ENCODE data around the gene CHD6. TPM values are rescaled to one million over a fixed set of nuclear protein-coding genes. Genes with fewer than 3 reads are reported as not detected.

Gene CHD6
- total RNA-seq, 2 experiments from 2014 or later = 25.2 to 29.6 TPM

- H3K4me1 Mint-ChIP-seq (ENCODE audit: low read depth) = peaks cover 11% of the 10 kb centered on the region
- CTCF ChIA-PET = no interaction called here
- POLR2A ChIA-PET = no interaction called here
- intact Hi-C loops (cut with micrococcal nuclease) = no loop called here
- no peak for DNase-seq
- no peak overlapping the region for H3K4me3 Mint-ChIP-seq
- H3K36me3 Mint-ChIP-seq = peaks cover 32% of the 10 kb centered on the region
- H3K27me3 Mint-ChIP-seq = no peaks in the 10 kb centered on the region
- no peak overlapping the region for H3K27ac Mint-ChIP-seq
- H3K9me3 Mint-ChIP-seq = no peaks in the 10 kb centered on the region
Observed at GRCh38 chr20:41412324-41413120, 205.7 kb downstream of the CHD6 start.

DNA sequence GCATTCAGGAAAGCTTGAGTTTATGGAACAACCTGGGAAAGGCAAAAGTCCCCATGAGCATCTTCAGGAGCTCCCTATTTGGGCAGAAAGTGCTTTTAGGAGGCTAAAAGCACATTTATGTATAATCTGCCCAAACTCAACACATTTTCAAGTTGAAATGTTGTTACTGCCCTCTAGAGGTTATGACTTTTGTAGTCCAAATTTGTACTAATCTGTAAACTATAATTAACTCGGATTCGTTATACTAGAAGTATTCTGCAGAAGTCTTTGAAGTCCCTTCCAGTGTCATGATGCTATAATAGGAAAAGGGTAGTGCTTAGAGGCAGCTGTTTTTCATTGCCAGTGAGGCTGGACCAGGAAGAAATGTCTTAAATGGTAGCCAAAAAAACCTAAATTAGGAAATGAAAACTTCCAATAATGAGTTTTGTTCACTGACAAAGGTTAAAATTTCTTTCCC, 206.8 kb downstream of the CHD6 start:
- Mint-ChIP-seq H3K4me1 (ENCODE audit: low read depth) (peaks cover 11% of the 10 kb centered on the region), H3K4me3 (no peak overlapping the region), H3K27me3 (no peaks in the 10 kb centered on the region), H3K27ac (no peak overlapping the region), H3K36me3 (peaks cover 35% of the 10 kb centered on the region), H3K9me3 (no peaks in the 10 kb centered on the region)
- ChIA-PET POLR2A (no interaction called here), CTCF (interaction anchor here (1.5 kb wide), 1 partner anchor 12 kb away, joined by 3 read pairs; no protein-coding TSS in a partner anchor)
- DNase-seq = no peak
- intact Hi-C loops (cut with micrococcal nuclease) = no loop called here

- CTCF ChIA-PET = interaction anchor here (1.2 kb wide), 1 partner anchor 69 kb away, joined by 3 read pairs; no protein-coding TSS in a partner anchor
- no peak overlapping the region for H3K4me3 Mint-ChIP-seq
Observed at GRCh38 chr20:41408986-41409385, 209.2 kb downstream of the CHD6 start.

DNA sequence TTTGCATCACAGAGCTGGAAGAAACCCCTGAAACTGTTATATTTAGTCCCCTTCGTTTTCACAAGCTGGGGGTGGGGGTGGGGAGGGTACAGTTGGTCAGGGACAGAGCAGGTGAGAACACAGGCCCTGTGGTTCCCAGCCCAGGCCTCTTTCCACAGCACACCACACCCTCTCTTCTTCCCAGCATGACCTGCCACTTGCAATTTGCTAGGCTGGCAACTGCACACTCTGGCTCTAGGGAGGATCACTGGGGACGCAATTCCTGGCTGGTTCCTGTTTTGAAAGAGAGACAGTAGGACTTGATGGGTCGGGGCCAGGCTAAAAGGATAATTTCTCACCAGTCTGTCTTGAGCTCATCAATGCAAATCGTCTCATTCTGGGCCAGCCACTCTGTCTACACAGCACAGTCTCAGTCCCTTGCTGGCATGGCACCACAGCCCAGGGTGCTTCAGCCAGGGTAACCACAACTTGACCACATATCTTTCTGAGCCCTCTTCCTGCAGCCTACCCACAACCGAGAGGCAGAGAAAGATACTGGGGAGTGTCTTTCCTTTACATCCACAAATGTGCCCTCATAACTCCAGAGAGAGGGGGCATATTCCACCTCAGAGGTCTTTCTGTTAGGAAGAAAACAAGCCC, 209.9 kb downstream of the CHD6 start:
- Mint-ChIP-seq H3K9me3 (no peaks in the 10 kb centered on the region), H3K36me3 (peaks cover 25% of the 10 kb centered on the region), H3K27me3 (no peaks in the 10 kb centered on the region), H3K27ac (no peak overlapping the region), H3K4me3 (no peak overlapping the region), H3K4me1 (ENCODE audit: low read depth) (peaks cover 11% of the 10 kb centered on the region)
- no peak for DNase-seq
- POLR2A ChIA-PET = no interaction called here
- intact Hi-C loops (cut with micrococcal nuclease) = no loop called here
- CTCF ChIA-PET = interaction anchor here (1.2 kb wide), 1 partner anchor 69 kb away, joined by 3 read pairs; no protein-coding TSS in a partner anchor

More at GRCh38 chr20:41408986-41409385, 209.2 kb downstream of the CHD6 start:
- Mint-ChIP-seq H3K27ac (no peak overlapping the region), H3K9me3 (no peaks in the 10 kb centered on the region), H3K4me1 (ENCODE audit: low read depth) (peaks cover 11% of the 10 kb centered on the region), H3K27me3 (no peaks in the 10 kb centered on the region), H3K36me3 (peaks cover 27% of the 10 kb centered on the region)
- POLR2A ChIA-PET = no interaction called here
- intact Hi-C loops (cut with micrococcal nuclease) = no loop called here
- DNase-seq = no peak

DNA sequence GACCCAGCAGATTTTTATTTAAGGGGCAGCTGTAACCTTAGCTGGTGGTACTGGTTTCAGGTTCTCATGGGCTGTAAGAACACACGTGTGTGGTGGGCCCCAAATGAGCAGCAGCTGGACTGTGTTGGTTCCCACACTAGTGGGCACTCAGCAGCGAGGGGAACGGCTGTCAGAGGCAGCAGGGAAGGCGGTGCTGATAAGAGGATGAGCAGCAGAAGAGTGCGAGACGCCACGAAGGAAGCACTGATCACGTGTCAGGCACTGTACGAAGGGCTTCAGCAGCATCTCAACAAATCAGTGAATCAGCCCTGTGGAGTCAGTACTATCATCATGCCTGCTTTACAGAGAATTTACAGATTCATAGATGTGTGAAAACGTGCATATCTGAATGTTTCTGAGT, 210.6 kb downstream of the CHD6 start:
- Mint-ChIP-seq H3K27ac (no peak overlapping the region), H3K4me3 (no peak overlapping the region), H3K27me3 (no peaks in the 10 kb centered on the region), H3K36me3 (peaks cover 25% of the 10 kb centered on the region), H3K9me3 (no peaks in the 10 kb centered on the region), H3K4me1 (ENCODE audit: low read depth) (peaks cover 11% of the 10 kb centered on the region)
- intact Hi-C loops (cut with micrococcal nuclease) = no loop called here
- DNase-seq = no peak
- ChIA-PET CTCF (no interaction called here), POLR2A (no interaction called here)

DNA sequence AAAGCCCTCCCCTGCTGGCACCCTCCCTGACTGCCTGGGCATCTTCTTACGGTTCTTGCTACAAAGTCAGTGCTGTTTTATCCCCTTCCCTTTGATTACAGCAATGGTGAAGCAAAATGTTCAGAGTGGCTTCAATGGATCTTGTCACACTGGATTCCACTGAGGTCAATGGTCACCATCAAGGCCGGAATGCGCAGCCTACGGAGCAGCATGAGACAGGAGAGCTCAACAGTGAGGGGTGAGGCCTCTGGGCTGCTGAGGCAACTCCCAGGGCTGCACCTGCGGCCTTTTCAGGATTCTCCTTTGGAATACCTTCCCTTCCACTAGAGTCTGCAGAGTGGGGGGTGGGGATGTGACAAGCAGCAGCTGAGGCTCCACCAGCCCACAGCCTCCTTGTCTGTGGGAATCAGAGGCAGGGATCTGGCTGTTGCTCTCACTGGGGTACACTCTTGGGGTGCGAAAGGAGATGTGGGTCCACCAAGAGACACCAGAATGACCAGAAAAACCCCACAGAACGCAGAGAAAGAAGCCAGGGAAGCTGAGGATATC, 211.2 kb downstream of the CHD6 start:
- no peak for DNase-seq
- Mint-ChIP-seq H3K27ac (no peak overlapping the region), H3K4me1 (ENCODE audit: low read depth) (peaks cover 11% of the 10 kb centered on the region), H3K27me3 (no peaks in the 10 kb centered on the region), H3K36me3 (peaks cover 27% of the 10 kb centered on the region), H3K4me3 (no peak overlapping the region), H3K9me3 (no peaks in the 10 kb centered on the region)
- intact Hi-C loops (cut with micrococcal nuclease) = no loop called here
- ChIA-PET POLR2A (no interaction called here), CTCF (no interaction called here)

DNA sequence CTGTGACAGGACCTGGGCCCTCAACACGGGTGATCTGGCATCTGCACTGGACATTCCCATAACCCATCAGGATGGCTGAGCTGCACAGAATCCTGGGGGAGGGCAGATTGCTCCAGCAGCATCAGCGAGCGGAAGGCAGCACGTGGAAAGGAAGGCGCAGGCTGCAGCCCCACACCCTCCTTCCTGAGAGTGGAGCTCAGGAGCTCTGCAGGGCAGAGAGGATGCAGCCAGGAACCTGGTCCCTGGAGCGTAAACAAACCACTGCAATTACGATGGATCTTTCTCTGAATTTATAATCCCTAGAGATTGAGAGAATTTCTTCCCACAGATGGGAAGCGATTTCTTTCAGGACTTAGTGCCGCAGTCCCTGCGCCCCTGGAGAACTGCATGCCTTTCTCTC, 211.8 kb downstream of the CHD6 start:
- Mint-ChIP-seq H3K4me1 (ENCODE audit: low read depth) (peaks cover 11% of the 10 kb centered on the region), H3K36me3 (peaks cover 26% of the 10 kb centered on the region), H3K4me3 (no peak overlapping the region), H3K27me3 (no peaks in the 10 kb centered on the region), H3K9me3 (no peaks in the 10 kb centered on the region), H3K27ac (no peak overlapping the region)
- DNase-seq = no peak
- POLR2A ChIA-PET = no interaction called here
- intact Hi-C loops (cut with micrococcal nuclease) = no loop called here
- CTCF ChIA-PET = no interaction called here

DNA sequence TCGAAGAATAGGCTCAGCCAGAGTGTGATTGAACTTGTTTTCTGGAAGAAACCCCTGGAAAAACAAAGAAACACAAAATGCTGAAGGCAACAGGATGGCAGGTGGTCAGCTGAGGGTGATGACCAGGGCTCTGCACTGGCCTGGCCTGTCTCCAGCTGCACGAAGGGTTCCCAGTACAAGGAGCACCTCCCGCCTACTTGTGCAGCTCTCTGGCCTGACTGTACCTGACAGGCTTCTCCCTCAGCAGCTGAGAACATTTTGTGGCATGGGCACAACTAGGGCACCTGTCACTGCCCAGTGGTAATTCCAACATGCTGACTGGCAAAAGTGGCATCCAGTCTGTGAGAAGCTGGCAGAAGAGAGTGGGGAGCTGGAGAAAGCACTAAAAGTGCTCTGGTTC, 212.7 kb downstream of the CHD6 start:
- Mint-ChIP-seq H3K4me1 (ENCODE audit: low read depth) (peaks cover 11% of the 10 kb centered on the region), H3K4me3 (no peak overlapping the region), H3K27ac (no peak overlapping the region), H3K27me3 (no peaks in the 10 kb centered on the region), H3K36me3 (peaks cover 22% of the 10 kb centered on the region), H3K9me3 (no peaks in the 10 kb centered on the region)
- DNase-seq = no peak
- CTCF ChIA-PET = no interaction called here
- POLR2A ChIA-PET = no interaction called here
- intact Hi-C loops (cut with micrococcal nuclease) = no loop called here

DNA sequence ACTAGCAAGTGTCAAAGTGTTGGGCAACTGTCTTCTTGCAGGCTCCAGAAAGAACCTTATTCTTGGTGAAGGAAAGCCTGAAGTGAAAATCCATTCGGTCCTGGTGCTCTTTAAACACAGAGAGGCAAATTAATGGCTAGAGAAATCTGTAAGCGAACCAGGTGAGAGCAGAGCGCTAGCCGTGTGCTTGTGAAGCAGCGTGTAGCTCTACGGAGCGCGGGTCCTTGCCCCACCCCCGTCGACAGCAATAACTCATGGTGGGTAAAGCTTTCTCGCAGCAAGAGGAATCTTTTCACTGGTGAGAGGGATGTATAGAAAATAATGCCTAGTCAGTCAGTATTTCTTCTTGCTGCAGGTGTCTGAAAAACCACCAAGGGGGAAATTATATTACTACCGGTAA, 214.6 kb downstream of the CHD6 start:
- H3K4me1 Mint-ChIP-seq (ENCODE audit: low read depth) = peaks cover 3% of the 10 kb centered on the region
- H3K27ac Mint-ChIP-seq = no peak overlapping the region
- DNase-seq = no peak
- no peaks in the 10 kb centered on the region for H3K27me3 Mint-ChIP-seq
- ChIA-PET POLR2A (no interaction called here), CTCF (no interaction called here)
- no peaks in the 10 kb centered on the region for H3K9me3 Mint-ChIP-seq
- no peak overlapping the region for H3K4me3 Mint-ChIP-seq
- H3K36me3 Mint-ChIP-seq = peaks cover 16% of the 10 kb centered on the region
- intact Hi-C loops (cut with micrococcal nuclease) = no loop called here

GRCh38 chr20:41398408-41398807, 219.8 kb downstream of the CHD6 start:
- no peaks in the 10 kb centered on the region for H3K9me3 Mint-ChIP-seq
- H3K36me3 Mint-ChIP-seq = peaks cover 6% of the 10 kb centered on the region
- POLR2A ChIA-PET = no interaction called here
- no peak overlapping the region for H3K27ac Mint-ChIP-seq
- H3K4me1 Mint-ChIP-seq (ENCODE audit: low read depth) = peaks cover 2% of the 10 kb centered on the region
- intact Hi-C loops (cut with micrococcal nuclease) = no loop called here
- H3K4me3 Mint-ChIP-seq = no peak overlapping the region
- no peak for DNase-seq
- CTCF ChIA-PET = interaction anchor here (0.8 kb wide), 1 partner anchor 59 kb away, joined by 3 read pairs; no protein-coding TSS in a partner anchor
- no peaks in the 10 kb centered on the region for H3K27me3 Mint-ChIP-seq

DNA sequence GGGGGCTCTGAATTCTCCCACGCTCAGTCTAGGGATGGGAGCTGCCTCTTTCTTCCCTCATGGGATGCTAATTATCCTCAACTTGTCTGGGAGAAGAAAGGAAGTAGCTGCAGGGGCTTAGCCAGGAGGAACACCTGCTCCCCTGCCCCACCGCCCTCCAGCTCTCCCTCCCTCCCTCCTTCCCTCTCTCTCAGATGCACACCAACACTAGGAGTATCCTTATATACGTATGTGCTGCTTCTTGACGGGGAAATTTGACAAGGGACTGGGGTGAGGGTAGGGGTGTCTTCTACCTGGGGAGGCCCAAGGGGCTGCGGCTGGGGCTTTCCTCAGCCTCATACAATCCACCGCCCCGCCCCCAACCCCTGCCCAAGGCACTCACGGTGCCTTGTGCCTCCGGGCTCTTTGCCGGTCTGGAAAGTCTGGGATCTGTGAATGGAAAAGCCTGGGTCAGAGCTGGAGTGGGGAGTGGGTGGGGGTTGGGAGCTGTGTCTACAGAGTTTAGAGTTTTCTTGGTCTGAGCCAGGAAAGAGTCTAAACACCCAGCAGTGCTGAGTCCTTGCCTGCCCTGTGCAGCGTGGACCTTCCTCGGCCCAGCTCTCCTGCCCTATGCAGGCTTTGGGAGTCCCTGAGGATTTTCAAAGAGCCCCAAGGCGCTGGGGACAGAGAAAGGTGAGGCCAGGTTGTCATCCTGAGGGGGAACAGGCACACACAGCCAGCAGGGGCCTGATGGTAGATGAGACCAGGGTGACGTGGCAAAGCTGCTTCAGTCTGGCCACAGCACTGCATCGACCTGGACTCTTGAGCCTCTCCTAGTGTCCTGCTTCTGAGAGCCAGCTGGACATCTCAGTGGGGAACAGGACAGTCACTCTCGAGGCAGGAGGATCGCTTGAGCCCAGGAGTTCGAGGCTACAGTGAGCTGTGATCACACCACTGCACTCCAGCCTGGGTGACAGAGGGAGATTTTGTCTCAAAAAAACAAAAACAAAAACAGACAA, 222.2 kb downstream of the CHD6 start:
- H3K4me3 Mint-ChIP-seq = no peak overlapping the region
- ChIA-PET POLR2A (no interaction called here), CTCF (no interaction called here)
- H3K4me1 Mint-ChIP-seq (ENCODE audit: low read depth) = peaks cover 2% of the 10 kb centered on the region
- H3K9me3 Mint-ChIP-seq = no peaks in the 10 kb centered on the region
- no peaks in the 10 kb centered on the region for H3K27me3 Mint-ChIP-seq
- H3K27ac Mint-ChIP-seq = no peak overlapping the region
- DNase-seq = no peak
- intact Hi-C loops (cut with micrococcal nuclease) = no loop called here
- no peaks in the 10 kb centered on the region for H3K36me3 Mint-ChIP-seq

All from activated CD4-positive, alpha-beta memory T cell treated with anti-CD3 and anti-CD28 coated beads for 36 hours (primary cell).